ENCODE data around the gene KLHDC7B.

KLHDC7B gene

DNA sequence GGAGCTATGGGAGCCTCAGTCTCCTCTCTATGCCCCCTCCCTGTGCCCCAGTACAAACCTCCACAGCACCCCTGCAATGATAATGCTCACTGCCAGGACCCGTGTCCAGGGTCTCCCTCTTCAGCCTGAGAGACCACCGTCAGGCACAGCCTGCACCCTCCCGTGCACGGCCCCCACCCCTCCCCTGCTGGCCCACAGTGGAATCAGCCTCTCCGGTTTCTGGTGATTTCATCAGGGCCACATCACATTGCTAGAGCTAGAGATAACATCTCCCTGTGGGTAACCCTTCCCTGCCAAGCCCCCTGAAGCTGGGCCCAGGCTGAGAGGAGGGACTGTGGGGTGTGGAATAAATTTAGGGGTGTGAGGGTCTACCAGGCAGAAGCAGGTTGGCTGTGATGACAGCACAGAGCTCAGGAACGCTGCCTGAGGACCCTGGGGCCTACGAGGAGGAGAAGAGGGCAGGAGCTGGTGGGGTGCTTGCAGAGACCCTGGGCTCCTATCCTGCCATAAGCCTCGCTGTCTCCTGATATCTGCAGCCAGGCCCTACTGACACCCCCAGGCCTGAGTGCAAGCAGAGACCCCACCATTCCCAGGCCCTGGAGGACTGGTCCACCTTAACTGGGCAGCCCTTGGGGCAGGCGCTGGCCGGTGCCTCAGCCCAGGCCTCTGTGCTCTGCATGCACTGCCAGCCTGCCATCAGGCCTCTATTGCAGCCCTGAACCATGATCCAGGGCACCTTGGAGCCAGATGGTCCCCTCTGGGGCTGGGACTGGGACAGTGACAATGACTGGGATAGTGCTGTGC, at the start of gene KLHDC7B:
KLHDC7B (plus strand) TSS at position 378 of the 804 bp plus-strand sequence; CDS start at position 723, 345 bp downstream.
- Histone ChIP-seq H3K36me3 (ENCODE audit: insufficient read depth, low read length) (no peaks in the 10 kb centered on the region), H3K4me1 (ENCODE audit: insufficient read depth, low read length) (peaks cover 6% of the 10 kb centered on the region), H3K4me3 (ENCODE audit: low read depth in 1 of 2, low read length in 2 of 2) (no peak within 1 kb of the TSS), H3K27ac (ENCODE audit: low read depth, low read length) (no peak within 1 kb of the TSS), H3K27me3 (ENCODE audit: control insufficient read depth in 1 of 2, insufficient read depth in 2 of 2, low read length in 2 of 2) (peaks cover 17 to 68% of the 10 kb centered on the region in 2 donors), H3K9me3 (ENCODE audit: low read length) (no peaks in the 10 kb centered on the region), H3K9ac (ENCODE audit: low read length) (no peak within 1 kb of the TSS)

DNA sequence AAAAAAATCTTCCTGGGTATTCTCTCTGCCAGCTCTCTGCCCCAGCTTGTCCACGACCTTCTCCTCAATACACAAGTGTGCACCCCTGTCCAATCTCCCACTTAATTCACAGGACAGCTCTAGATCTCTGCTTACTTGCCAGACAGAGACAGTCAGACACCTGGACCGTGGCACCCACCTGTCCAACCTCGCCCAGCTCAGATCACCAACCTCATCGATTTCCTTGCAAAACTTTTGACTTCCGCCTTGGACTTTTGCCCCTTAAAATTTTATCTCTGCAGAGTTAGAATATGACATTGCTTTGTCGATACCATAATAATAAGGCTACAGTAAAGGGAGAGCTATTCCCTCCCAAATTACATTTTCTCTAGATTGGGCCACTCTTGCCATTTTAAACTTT, 48.6 kb upstream of the KLHDC7B start:
- Histone ChIP-seq H3K9ac (ENCODE audit: low read length) (no peak overlapping the region), H3K36me3 (ENCODE audit: insufficient read depth, low read length) (no peaks in the 10 kb centered on the region), H3K27ac (ENCODE audit: low read depth, low read length) (no peak overlapping the region), H3K27me3 (ENCODE audit: control insufficient read depth in 1 of 2, insufficient read depth in 2 of 2, low read length in 2 of 2) (no peaks in the 10 kb centered on the region), H3K9me3 (ENCODE audit: low read length) (no peaks in the 10 kb centered on the region), H3K4me3 (ENCODE audit: low read depth in 1 of 2, low read length in 2 of 2) (no peak overlapping the region), H3K4me1 (ENCODE audit: insufficient read depth, low read length) (no peaks in the 10 kb centered on the region)

- no peaks in the 10 kb centered on the region for H3K9me3 ChIP-seq (ENCODE audit: low read length)
- no peaks in the 10 kb centered on the region for H3K4me1 ChIP-seq (ENCODE audit: insufficient read depth, low read length)
- H3K9ac ChIP-seq (ENCODE audit: low read length) = no peak overlapping the region
- H3K36me3 ChIP-seq (ENCODE audit: insufficient read depth, low read length) = peaks cover 8% of the 10 kb centered on the region
- H3K27ac ChIP-seq (ENCODE audit: low read depth, low read length) = no peak overlapping the region
- H3K4me3 ChIP-seq (ENCODE audit: low read depth in 1 of 2, low read length in 2 of 2) = no peak overlapping the region
- no peaks in the 10 kb centered on the region for H3K27me3 ChIP-seq (ENCODE audit: control insufficient read depth in 1 of 2, insufficient read depth in 2 of 2, low read length in 2 of 2)
Observed at GRCh38 chr22:50498322-50498890, 47.3 kb upstream of the KLHDC7B start.

DNA sequence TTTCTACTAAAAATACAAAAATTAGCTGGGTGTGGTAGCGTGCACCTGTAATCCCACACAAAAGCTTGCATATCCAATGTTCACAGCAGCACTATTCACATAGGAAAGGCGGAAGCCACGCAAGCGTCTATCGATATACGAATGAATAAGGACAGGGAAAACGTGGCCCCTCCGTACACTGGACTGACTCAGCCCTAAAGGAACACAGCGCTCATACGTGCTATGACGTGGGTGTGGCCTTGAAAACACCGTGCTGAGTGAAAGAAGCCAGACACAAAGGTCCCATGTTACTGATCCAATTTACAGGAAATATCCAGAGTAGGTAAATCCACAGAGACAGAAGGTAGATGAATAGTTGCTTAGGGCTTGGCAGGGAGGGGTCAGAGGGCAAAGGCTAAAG, 45.2 kb upstream of the KLHDC7B start:
- peaks cover 16% of the 10 kb centered on the region for H3K36me3 ChIP-seq (ENCODE audit: insufficient read depth, low read length)
- H3K27me3 ChIP-seq (ENCODE audit: control insufficient read depth in 1 of 2, insufficient read depth in 2 of 2, low read length in 2 of 2) = no peaks in the 10 kb centered on the region
- H3K9ac ChIP-seq (ENCODE audit: low read length) = no peak overlapping the region
- no peak overlapping the region for H3K27ac ChIP-seq (ENCODE audit: low read depth, low read length)
- no peak overlapping the region for H3K4me3 ChIP-seq (ENCODE audit: low read depth in 1 of 2, low read length in 2 of 2)
- H3K9me3 ChIP-seq (ENCODE audit: low read length) = no peaks in the 10 kb centered on the region
- H3K4me1 ChIP-seq (ENCODE audit: insufficient read depth, low read length) = no peaks in the 10 kb centered on the region

GRCh38 chr22:50502096-50502495, 43.6 kb upstream of the KLHDC7B start:
- H3K4me1 ChIP-seq (ENCODE audit: insufficient read depth, low read length) = peaks cover 12% of the 10 kb centered on the region
- H3K9ac ChIP-seq (ENCODE audit: low read length) = no peak overlapping the region
- peaks cover 21% of the 10 kb centered on the region for H3K36me3 ChIP-seq (ENCODE audit: insufficient read depth, low read length)
- H3K27me3 ChIP-seq (ENCODE audit: control insufficient read depth in 1 of 2, insufficient read depth in 2 of 2, low read length in 2 of 2) = no peaks in the 10 kb centered on the region
- H3K4me3 ChIP-seq (ENCODE audit: low read depth in 1 of 2, low read length in 2 of 2) = no peak overlapping the region
- H3K9me3 ChIP-seq (ENCODE audit: low read length) = no peaks in the 10 kb centered on the region
- H3K27ac ChIP-seq (ENCODE audit: low read depth, low read length) = no peak overlapping the region

DNA sequence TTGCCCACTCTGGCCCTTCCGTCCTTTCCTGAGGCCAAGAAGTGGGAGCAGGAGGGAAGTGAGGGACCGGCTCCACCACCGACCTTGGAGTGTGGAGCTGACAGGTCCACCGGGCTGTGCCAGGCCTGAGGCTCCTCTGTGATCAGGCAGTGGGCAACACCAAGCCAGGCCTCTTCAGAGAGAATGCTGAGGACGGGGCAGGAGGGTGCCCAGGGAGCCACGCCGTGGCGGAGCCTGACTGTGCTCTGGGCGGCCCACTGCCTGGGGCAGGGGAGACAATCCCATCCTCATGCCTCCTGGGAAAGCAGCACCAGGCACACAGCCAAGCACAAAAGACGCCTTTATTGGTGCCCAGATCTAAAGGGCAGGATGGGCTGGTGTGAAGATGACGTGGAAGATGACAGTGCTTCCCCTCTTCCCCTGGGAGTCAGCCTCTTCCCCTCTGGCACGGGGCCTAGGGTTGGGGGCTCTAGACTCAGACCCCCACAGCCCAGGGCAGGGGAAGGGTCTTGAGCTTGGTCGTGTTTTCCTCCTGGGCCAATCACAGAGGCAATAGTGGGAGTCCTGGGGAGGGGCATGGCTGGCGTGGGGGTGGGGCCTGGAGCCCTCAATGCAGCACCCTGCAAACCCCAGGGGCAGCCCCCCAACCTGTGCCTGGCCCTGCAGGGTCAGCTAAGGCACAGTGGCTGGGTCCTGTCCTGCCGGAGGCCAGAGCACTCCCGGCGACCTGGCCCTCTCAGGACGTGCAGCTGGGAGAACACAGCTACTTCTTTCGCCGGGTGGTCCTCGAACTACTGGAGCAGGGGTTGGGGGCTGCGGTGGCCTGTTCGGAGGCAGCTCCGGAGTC, 42.8 kb upstream of the KLHDC7B start:
- H3K4me1 ChIP-seq (ENCODE audit: insufficient read depth, low read length) = peaks cover 12% of the 10 kb centered on the region
- peaks cover 21% of the 10 kb centered on the region for H3K36me3 ChIP-seq (ENCODE audit: insufficient read depth, low read length)
- H3K4me3 ChIP-seq (ENCODE audit: low read depth in 1 of 2, low read length in 2 of 2) = no peak overlapping the region
- no peak overlapping the region for H3K27ac ChIP-seq (ENCODE audit: low read depth, low read length)
- no peaks in the 10 kb centered on the region for H3K9me3 ChIP-seq (ENCODE audit: low read length)
- no peak overlapping the region for H3K9ac ChIP-seq (ENCODE audit: low read length)
- H3K27me3 ChIP-seq (ENCODE audit: control insufficient read depth in 1 of 2, insufficient read depth in 2 of 2, low read length in 2 of 2) = no peaks in the 10 kb centered on the region

DNA sequence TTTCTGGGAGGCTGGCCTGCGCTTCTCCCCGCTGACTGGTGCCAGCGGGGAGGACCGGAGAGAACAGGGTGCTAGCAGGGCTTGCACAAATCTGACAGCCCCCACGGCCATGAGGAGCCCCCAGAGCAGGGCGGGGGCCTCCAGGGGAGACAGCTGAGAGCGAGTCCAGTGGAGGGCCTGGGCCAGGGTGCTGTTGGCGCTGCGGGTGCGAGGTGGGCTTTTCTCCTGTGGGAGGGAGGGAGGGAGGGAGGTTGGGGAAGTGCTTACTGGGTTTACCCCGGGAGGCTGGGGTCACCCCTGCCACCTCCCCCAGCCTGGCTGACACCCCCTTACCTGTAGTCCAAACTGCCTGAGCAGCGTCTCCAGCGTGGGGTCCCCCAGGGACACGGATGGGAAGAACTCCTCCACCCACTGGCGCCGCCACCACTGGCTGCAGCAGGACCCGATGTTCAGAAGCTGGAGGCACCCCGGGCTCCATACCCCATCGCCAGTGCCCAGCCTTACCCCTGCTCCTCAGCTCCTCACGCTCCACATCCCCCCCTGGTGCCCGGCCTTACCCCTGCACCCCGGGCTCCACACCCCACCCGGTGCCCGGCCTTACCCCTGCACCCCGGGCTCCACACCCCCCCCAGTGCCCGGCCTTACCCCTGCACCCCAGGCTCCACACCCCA, 42.1 kb upstream of the KLHDC7B start:
- no peak overlapping the region for H3K9ac ChIP-seq (ENCODE audit: low read length)

GRCh38 chr22:50504369-50505211, 41.1 kb upstream of the KLHDC7B start:
- no peak overlapping the region for H3K27ac ChIP-seq (ENCODE audit: low read depth, low read length)
- H3K9me3 ChIP-seq (ENCODE audit: low read length) = no peaks in the 10 kb centered on the region
- no peak overlapping the region for H3K9ac ChIP-seq (ENCODE audit: low read length)
- no peaks in the 10 kb centered on the region for H3K27me3 ChIP-seq (ENCODE audit: control insufficient read depth in 1 of 2, insufficient read depth in 2 of 2, low read length in 2 of 2)
- H3K36me3 ChIP-seq (ENCODE audit: insufficient read depth, low read length) = peaks cover 21% of the 10 kb centered on the region
- H3K4me1 ChIP-seq (ENCODE audit: insufficient read depth, low read length) = peaks cover 22% of the 10 kb centered on the region
- no peak overlapping the region for H3K4me3 ChIP-seq (ENCODE audit: low read depth in 1 of 2, low read length in 2 of 2)

More for the DNA sequence above, 42.1 kb upstream of the KLHDC7B start:
- no peak overlapping the region for H3K27ac ChIP-seq (ENCODE audit: low read depth, low read length)
- H3K4me1 ChIP-seq (ENCODE audit: insufficient read depth, low read length) = peaks cover 14% of the 10 kb centered on the region
- H3K9me3 ChIP-seq (ENCODE audit: low read length) = no peaks in the 10 kb centered on the region
- H3K36me3 ChIP-seq (ENCODE audit: insufficient read depth, low read length) = peaks cover 21% of the 10 kb centered on the region
- H3K4me3 ChIP-seq (ENCODE audit: low read depth in 1 of 2, low read length in 2 of 2) = no peak overlapping the region
- H3K27me3 ChIP-seq (ENCODE audit: control insufficient read depth in 1 of 2, insufficient read depth in 2 of 2, low read length in 2 of 2) = no peaks in the 10 kb centered on the region

- no peak overlapping the region for H3K27ac ChIP-seq (ENCODE audit: low read depth, low read length)
- no peak overlapping the region for H3K9ac ChIP-seq (ENCODE audit: low read length)
- no peaks in the 10 kb centered on the region for H3K9me3 ChIP-seq (ENCODE audit: low read length)
- peaks cover 21% of the 10 kb centered on the region for H3K36me3 ChIP-seq (ENCODE audit: insufficient read depth, low read length)
- no peaks in the 10 kb centered on the region for H3K27me3 ChIP-seq (ENCODE audit: control insufficient read depth in 1 of 2, insufficient read depth in 2 of 2, low read length in 2 of 2)
- H3K4me3 ChIP-seq (ENCODE audit: low read depth in 1 of 2, low read length in 2 of 2) = no peak overlapping the region
- peaks cover 22% of the 10 kb centered on the region for H3K4me1 ChIP-seq (ENCODE audit: insufficient read depth, low read length)
Observed at GRCh38 chr22:50505276-50505775, 40.4 kb upstream of the KLHDC7B start.

DNA sequence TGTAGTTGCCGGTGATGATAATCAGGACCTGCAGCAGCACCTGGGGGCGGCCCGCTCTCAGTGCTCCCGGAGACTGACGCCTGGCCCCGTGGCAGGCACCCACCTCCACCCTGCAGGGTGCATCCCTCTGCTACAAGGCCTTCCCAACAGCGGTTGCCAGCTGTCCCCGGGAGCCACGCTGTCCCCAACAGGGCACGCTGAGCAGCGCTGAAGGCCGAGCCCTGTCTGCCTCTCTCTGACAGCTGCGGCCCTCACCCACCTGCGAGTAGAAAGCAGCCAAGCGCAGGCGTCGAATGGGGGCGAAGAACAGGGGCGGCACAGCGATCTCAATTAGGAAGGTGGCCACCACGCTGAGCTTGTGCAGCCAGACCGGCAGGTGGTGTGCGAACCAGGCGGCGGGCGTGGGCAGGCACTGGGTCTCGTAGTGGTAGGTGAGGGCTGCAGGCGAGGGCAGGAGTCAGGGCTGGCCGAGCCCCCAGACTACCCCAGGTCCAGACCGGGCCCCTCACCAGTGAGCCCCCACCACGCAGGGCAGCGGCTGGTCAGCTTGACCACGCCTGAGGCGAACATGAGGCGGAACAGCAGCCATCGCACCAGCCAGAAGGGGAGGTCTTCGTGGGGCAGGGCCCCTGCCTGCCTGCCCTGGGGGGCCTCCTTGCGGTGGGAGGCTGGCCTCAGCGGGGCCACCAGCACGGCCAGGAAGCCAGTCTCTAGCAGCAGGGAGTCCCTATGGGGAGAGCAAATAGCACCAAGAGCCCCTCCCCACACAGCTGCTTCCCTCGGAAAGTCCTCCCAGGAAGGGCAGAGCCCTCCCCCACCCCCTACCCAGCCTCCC, 39.7 kb upstream of the KLHDC7B start:
- H3K9ac ChIP-seq (ENCODE audit: low read length) = peak overlapping the region; percentile 93
- peaks cover 21% of the 10 kb centered on the region for H3K36me3 ChIP-seq (ENCODE audit: insufficient read depth, low read length)
- no peaks in the 10 kb centered on the region for H3K9me3 ChIP-seq (ENCODE audit: low read length)
- H3K27me3 ChIP-seq (ENCODE audit: control insufficient read depth in 1 of 2, insufficient read depth in 2 of 2, low read length in 2 of 2) = no peaks in the 10 kb centered on the region
- H3K4me3 ChIP-seq (ENCODE audit: low read depth in 1 of 2, low read length in 2 of 2) = peak overlapping the region; percentile 96 to 99
- H3K27ac ChIP-seq (ENCODE audit: low read depth, low read length) = no peak overlapping the region
- peaks cover 22% of the 10 kb centered on the region for H3K4me1 ChIP-seq (ENCODE audit: insufficient read depth, low read length)

Measured in muscle layer of colon (tissue), 2 donors.